Measurements from ENCODE around the gene NCAPH2.

NCAPH2 gene

GRCh38 chr22:50498322-50498890, 9.6 kb upstream of the NCAPH2 start:
- Histone ChIP-seq H4K20me1 (ENCODE audit: insufficient read depth, low read length) (no peaks in the 10 kb centered on the region), H3K27me3 (ENCODE audit: low read depth, low read length) (no peaks in the 10 kb centered on the region), H3K4me3 (ENCODE audit: low read length) (peak overlapping the region; percentile 16; the same call in 1 of the 2 replicates), H3K27ac (ENCODE audit: low read length) (no peak overlapping the region), H3K36me3 (replicated peaks; ENCODE audit: low read depth, low read length) (no peaks in the 10 kb centered on the region), H3K4me1 (ENCODE audit: low read length) (no peaks in the 10 kb centered on the region), H3K9me3 (ENCODE audit: insufficient read depth, low read length) (no peaks in the 10 kb centered on the region), H3K4me2 (ENCODE audit: low read length) (peak overlapping the region; percentile 56), H2AFZ (ENCODE audit: low read depth, low read length) (no peak overlapping the region), H3K79me2 (ENCODE audit: low read length) (no peaks in the 10 kb centered on the region), H3K9ac (ENCODE audit: low read length) (no peak overlapping the region; the same call in 1 of the 2 replicates)
- peak; percentile 62 for TF ChIP-seq CTCF (IDR thresholded peaks at IDR 0.05; ENCODE audit: low read depth, low read length)
- no peak for TF ChIP-seq EZH2phosphoT487 (IDR thresholded peaks at IDR 0.05; ENCODE audit: low read depth)

DNA sequence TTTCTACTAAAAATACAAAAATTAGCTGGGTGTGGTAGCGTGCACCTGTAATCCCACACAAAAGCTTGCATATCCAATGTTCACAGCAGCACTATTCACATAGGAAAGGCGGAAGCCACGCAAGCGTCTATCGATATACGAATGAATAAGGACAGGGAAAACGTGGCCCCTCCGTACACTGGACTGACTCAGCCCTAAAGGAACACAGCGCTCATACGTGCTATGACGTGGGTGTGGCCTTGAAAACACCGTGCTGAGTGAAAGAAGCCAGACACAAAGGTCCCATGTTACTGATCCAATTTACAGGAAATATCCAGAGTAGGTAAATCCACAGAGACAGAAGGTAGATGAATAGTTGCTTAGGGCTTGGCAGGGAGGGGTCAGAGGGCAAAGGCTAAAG, 7.6 kb upstream of the NCAPH2 start:
- no peaks in the 10 kb centered on the region for H3K36me3 ChIP-seq (replicated peaks; ENCODE audit: low read depth, low read length)
- no peaks in the 10 kb centered on the region for H3K4me1 ChIP-seq (ENCODE audit: low read length)
- no peak overlapping the region for H3K9ac ChIP-seq (ENCODE audit: low read length)
- no peak overlapping the region for H3K4me2 ChIP-seq (ENCODE audit: low read length)
- no peaks in the 10 kb centered on the region for H3K9me3 ChIP-seq (ENCODE audit: insufficient read depth, low read length)
- H3K27me3 ChIP-seq (ENCODE audit: low read depth, low read length), result no peaks in the 10 kb centered on the region
- H3K27ac ChIP-seq (ENCODE audit: low read length), result no peak overlapping the region
- no peak overlapping the region for H3K4me3 ChIP-seq (ENCODE audit: low read length)
- H2AFZ ChIP-seq (ENCODE audit: low read depth, low read length), result no peak overlapping the region
- no peaks in the 10 kb centered on the region for H4K20me1 ChIP-seq (ENCODE audit: insufficient read depth, low read length)
- TF ChIP-seq CTCF (IDR thresholded peaks at IDR 0.05; ENCODE audit: low read depth, low read length) (no peak), EZH2phosphoT487 (IDR thresholded peaks at IDR 0.05; ENCODE audit: low read depth) (no peak)
- no peaks in the 10 kb centered on the region for H3K79me2 ChIP-seq (ENCODE audit: low read length)

DNA sequence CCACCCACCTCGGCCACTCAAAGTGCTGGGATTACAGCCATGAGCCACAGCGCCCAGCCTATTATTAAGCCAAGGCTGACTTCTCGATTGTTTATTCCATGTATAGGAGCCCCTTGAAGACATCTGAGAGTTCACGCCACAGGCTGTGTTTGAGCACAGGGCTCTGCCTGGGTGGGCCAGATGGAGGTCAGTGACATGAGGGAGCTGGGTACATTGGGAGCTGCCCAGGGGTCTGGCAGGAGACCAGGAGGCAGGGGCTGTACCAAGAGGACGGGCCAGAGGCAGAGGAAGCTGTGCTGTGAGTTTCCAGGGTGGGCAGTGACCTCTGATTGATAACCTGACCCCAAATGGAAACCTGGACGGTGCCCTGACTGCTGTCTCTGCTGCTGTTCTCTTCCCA, 5.9 kb upstream of the NCAPH2 start:
- no peaks in the 10 kb centered on the region for H3K9me3 ChIP-seq (ENCODE audit: insufficient read depth, low read length)
- no peaks in the 10 kb centered on the region for H3K27me3 ChIP-seq (ENCODE audit: low read depth, low read length)
- no peak overlapping the region for H2AFZ ChIP-seq (ENCODE audit: low read depth, low read length)
- no peaks in the 10 kb centered on the region for H3K36me3 ChIP-seq (replicated peaks; ENCODE audit: low read depth, low read length)
- H3K27ac ChIP-seq (ENCODE audit: low read length), result no peak overlapping the region
- H3K4me3 ChIP-seq (ENCODE audit: low read length), result no peak overlapping the region
- TF ChIP-seq EZH2phosphoT487 (IDR thresholded peaks at IDR 0.05; ENCODE audit: low read depth), result no peak
- no peak for TF ChIP-seq CTCF (IDR thresholded peaks at IDR 0.05; ENCODE audit: low read depth, low read length)
- no peaks in the 10 kb centered on the region for H4K20me1 ChIP-seq (ENCODE audit: insufficient read depth, low read length)
- no peak overlapping the region for H3K4me2 ChIP-seq (ENCODE audit: low read length)
- H3K79me2 ChIP-seq (ENCODE audit: low read length), result peaks cover 10% of the 10 kb centered on the region
- H3K4me1 ChIP-seq (ENCODE audit: low read length), result peaks cover 5% of the 10 kb centered on the region; the same call in 1 of the 2 replicates
- H3K9ac ChIP-seq (ENCODE audit: low read length), result no peak overlapping the region

GRCh38 chr22:50502628-50503474, 5.2 kb upstream of the NCAPH2 start:
- Histone ChIP-seq H3K4me3 (ENCODE audit: low read length) (no peak overlapping the region), H4K20me1 (ENCODE audit: insufficient read depth, low read length) (no peaks in the 10 kb centered on the region), H2AFZ (ENCODE audit: low read depth, low read length) (no peak overlapping the region), H3K4me2 (ENCODE audit: low read length) (no peak overlapping the region), H3K79me2 (ENCODE audit: low read length) (peaks cover 13% of the 10 kb centered on the region), H3K4me1 (ENCODE audit: low read length) (peaks cover 5% of the 10 kb centered on the region; the same call in 1 of the 2 replicates), H3K9ac (ENCODE audit: low read length) (no peak overlapping the region), H3K9me3 (ENCODE audit: insufficient read depth, low read length) (no peaks in the 10 kb centered on the region), H3K36me3 (replicated peaks; ENCODE audit: low read depth, low read length) (no peaks in the 10 kb centered on the region), H3K27me3 (ENCODE audit: low read depth, low read length) (no peaks in the 10 kb centered on the region), H3K27ac (ENCODE audit: low read length) (no peak overlapping the region)
- TF ChIP-seq CTCF (IDR thresholded peaks at IDR 0.05; ENCODE audit: low read depth, low read length) (no peak), EZH2phosphoT487 (IDR thresholded peaks at IDR 0.05; ENCODE audit: low read depth) (no peak)
